ENCODE measurements around the gene PKNOX2.

DNA sequence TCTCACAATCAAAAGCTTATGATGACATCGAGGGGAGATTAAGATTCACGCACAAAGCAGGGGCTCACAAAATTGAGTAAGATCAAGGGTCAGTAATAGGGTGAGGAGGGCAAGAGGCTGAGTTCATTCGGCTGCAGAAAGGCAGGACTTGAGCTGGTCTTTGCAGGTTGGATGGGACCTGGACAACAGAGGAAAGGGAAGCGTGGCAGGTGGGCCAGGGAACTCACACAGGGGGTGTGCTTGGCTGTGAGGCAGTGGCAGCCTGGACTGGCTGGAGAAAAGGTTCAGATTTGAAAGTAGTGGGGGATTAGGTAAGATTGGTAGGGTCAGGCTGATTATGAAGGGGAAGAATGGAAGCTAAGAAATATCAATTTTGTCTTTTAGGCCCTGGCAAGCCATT is 161.6 kb downstream of the PKNOX2 start:
- TF ChIP-seq, protein P1, sequence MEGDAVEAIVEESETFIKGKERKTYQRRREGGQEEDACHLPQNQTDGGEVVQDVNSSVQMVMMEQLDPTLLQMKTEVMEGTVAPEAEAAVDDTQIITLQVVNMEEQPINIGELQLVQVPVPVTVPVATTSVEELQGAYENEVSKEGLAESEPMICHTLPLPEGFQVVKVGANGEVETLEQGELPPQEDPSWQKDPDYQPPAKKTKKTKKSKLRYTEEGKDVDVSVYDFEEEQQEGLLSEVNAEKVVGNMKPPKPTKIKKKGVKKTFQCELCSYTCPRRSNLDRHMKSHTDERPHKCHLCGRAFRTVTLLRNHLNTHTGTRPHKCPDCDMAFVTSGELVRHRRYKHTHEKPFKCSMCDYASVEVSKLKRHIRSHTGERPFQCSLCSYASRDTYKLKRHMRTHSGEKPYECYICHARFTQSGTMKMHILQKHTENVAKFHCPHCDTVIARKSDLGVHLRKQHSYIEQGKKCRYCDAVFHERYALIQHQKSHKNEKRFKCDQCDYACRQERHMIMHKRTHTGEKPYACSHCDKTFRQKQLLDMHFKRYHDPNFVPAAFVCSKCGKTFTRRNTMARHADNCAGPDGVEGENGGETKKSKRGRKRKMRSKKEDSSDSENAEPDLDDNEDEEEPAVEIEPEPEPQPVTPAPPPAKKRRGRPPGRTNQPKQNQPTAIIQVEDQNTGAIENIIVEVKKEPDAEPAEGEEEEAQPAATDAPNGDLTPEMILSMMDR (IDR thresholded peaks at IDR 0.05; ENCODE audit: low read depth, low read length, poor library complexity, severe bottlenecking): no peak
- TF ChIP-seq EZH2phosphoT487 (IDR thresholded peaks at IDR 0.05; ENCODE audit: borderline replicate concordance, low read length): no peak

Measured in DOHH2 (cell line).